HepG2 (cell line): Measurements from ENCODE around the gene SYNGR4. TPM values are rescaled to one million over a fixed set of nuclear protein-coding genes. Genes with fewer than 3 reads are reported as not detected.
A peak's percentile ranks its signal among the peaks of the same experiment; 100 is the strongest.
"Not testable (repeated sequence)": the region's sequence is repeated elsewhere in the genome, so short reads cannot be mapped to it uniquely, and the experiment has no call there.

ENCODE experiments used
- ATAC-seq: fragments of 200-7000 bp; cut with Tn5 transposase; 3 replicates; pipeline ENCODE4 v1.9.1; 2020; ENCODE audit warnings: mild to moderate bottlenecking, moderate library complexity
- BruUV-seq: library from RNA; stranded (reverse); fragments of 400-500 nt; replicated peaks from 2 replicates; lab custom pipeline; 2021; lab: Mats Ljungman, UMichigan
- CTCF ChIA-PET: fragments of 300-600 bp; formaldehyde crosslinking; extraction: SDS; loops from one replicate; lab custom pipeline; 2021; ENCODE audit warnings: low total read pairs, inconsistent platforms, low intra/inter-chr PET ratio; lab: Yijun Ruan, JAX
- POLR2A ChIA-PET: fragments of 350-600 bp; sonication (Branson Sonifier 250); formaldehyde crosslinking; loops from one replicate; lab custom pipeline; 2020; ENCODE audit warnings: antibody characterized with exemption, inconsistent platforms; lab: Yijun Ruan, JAX
- DNase-seq: peaks from one replicate; pipeline ENCODE4 v3.0.0-alpha.2; 2015; ENCODE audit warnings: low spot score
- FAIRE-seq: peaks from 3 replicates; lab custom pipeline; 2011; peaks lifted over from hg19 to GRCh38; lab: Jason Lieb, UNC
- H2AFZ ChIP-seq: one replicate; pipeline ENCODE4 v1.6.1; 2011; ENCODE audit warnings: low read length, inconsistent platforms
- H3K27ac ChIP-seq: fragments of 300-600 bp; 3 replicates; pipeline ENCODE4 v1.8.0; 2011; ENCODE audit warnings: mixed run types, mild to moderate bottlenecking, mixed read lengths, low read length, inconsistent platforms; ENCODE audit not compliant: insufficient read depth; ENCODE audit errors: extremely low read length
- H3K27me3 ChIP-seq, 2 experiments: fragments of 200-600 bp in 1 of 2; 2 replicates in 1 of 2; 3 replicates in 1 of 2; pipeline versions ENCODE4 v1.6.0 to v1.8.0; 2011; ENCODE audit warnings: low read length in 2 of 2, mild to moderate bottlenecking in 2 of 2, moderate library complexity in 2 of 2, inconsistent platforms in 1 of 2; ENCODE audit not compliant: insufficient read depth in 2 of 2, control insufficient read depth in 1 of 2
- H3K36me3 ChIP-seq, 2 experiments: fragments of 200-600 bp in 1 of 2; replicated peaks in 1 of 2; 2 replicates in 1 of 2; 3 replicates in 1 of 2; pipeline versions ENCODE4 v1.5.1 to v1.8.0; 2011; ENCODE audit warnings: low read length in 2 of 2, inconsistent platforms in 1 of 2; ENCODE audit not compliant: insufficient read depth in 2 of 2, control insufficient read depth in 1 of 2
- H3K4me1 ChIP-seq: 2 replicates; pipeline ENCODE4 v1.5.1; 2012; ENCODE audit warnings: low read length, inconsistent platforms; ENCODE audit not compliant: insufficient read depth
- H3K4me2 ChIP-seq: 2 replicates; pipeline ENCODE4 v1.6.0; 2011; ENCODE audit warnings: low read depth, low read length, inconsistent platforms
- H3K4me3 ChIP-seq, 3 experiments: fragments of 200-600 bp in 1 of 3; sonication (generic), shearing (Covaris generic) in 1 of 3; replicated peaks in 1 of 3; 2 replicates each; pipeline ENCODE4 v1.5.1; 2011 to 2016; ENCODE audit warnings: low read length in 3 of 3, inconsistent platforms in 2 of 3, low read depth in 2 of 3, mild to moderate bottlenecking in 2 of 3, control low read depth in 1 of 3, mixed read lengths in 1 of 3; ENCODE audit not compliant: insufficient read depth in 1 of 3
- H3K79me2 ChIP-seq: one replicate; pipeline ENCODE4 v1.6.1; 2011; ENCODE audit warnings: low read length, inconsistent platforms; ENCODE audit not compliant: insufficient read depth
- H3K9ac ChIP-seq: 2 replicates; pipeline ENCODE4 v1.6.0; 2011; ENCODE audit warnings: mild to moderate bottlenecking, low read depth, low read length, inconsistent platforms; ENCODE audit not compliant: insufficient read depth
- H3K9me3 ChIP-seq: 2 replicates; pipeline ENCODE4 v1.5.1; 2012; ENCODE audit warnings: mild to moderate bottlenecking, low read length
- H4K20me1 ChIP-seq: 2 replicates; pipeline ENCODE4 v1.6.0; 2011; ENCODE audit warnings: inconsistent platforms, mild to moderate bottlenecking, low read length, moderate library complexity; ENCODE audit not compliant: insufficient read depth
- TFAP4 ChIP-seq: sonication (generic); IDR thresholded peaks from 2 replicates; pipeline ENCODE4 v1.6.1; 2016; ENCODE audit warnings: low read depth, borderline replicate concordance
- ZNF362 ChIP-seq: sonication (generic); formaldehyde crosslinking; IDR thresholded peaks from 2 replicates; pipeline ENCODE4 v1.4.0; 2020; ENCODE audit warnings: missing genetic modification reagents, mild to moderate bottlenecking, borderline replicate concordance
- ZNF749 ChIP-seq: sonication (generic); formaldehyde crosslinking; IDR thresholded peaks from 2 replicates; pipeline ENCODE4 v1.8.0; 2022; ENCODE audit warnings: mild to moderate bottlenecking, missing genetic modification reagents, moderate library complexity, borderline replicate concordance
- ZNF770 ChIP-seq: sonication (generic); formaldehyde crosslinking; IDR thresholded peaks from 2 replicates; pipeline ENCODE4 v1.5.0; 2020; ENCODE audit warnings: mild to moderate bottlenecking, missing genetic modification reagents
- WGBS: methylation state at CpG from one replicate; pipeline ENCODE4 v1.1.6; 2017; ENCODE audit warnings: low lambda C conversion rate; 5-methylcytosine and 5-hydroxymethylcytosine counted together
- in situ Hi-C: cut with HindIII; loops from 2 replicates; pipeline ENCODE4 v1.10.0; 2017; ENCODE audit warnings: low pct_unique_long_range_greater_than_20kb; ENCODE audit not compliant: extremely low pct_ligation_motif_present
- intact Hi-C: fragments of 100-400 bp; cut with micrococcal nuclease; formaldehyde crosslinking; loops from one replicate; pipeline ENCODE4 v1.10.0; 2022; ENCODE audit not compliant: unreplicated experiment
- polyA plus RNA-seq, 8 experiments: library from polyadenylated mRNA; depleted of rRNA in 3 of 8; stranded (reverse) in 7 of 8; unstranded in 1 of 8; fragments of >200 nt; fragmentation: Illumina TruSeq in 4 of 8; extraction: Trizol in 4 of 8; gene quantifications; 2 replicates each; pipeline versions ENCODE4 v1.2.1 to v1.2.3, GENCODE V29; 2011 to 2016; ENCODE audit warnings: low read depth in 4 of 8, missing spikeins in 1 of 8, mixed read lengths in 1 of 8; ENCODE audit not compliant: insufficient read depth in 1 of 8
- total RNA-seq, 5 experiments: library from RNA; depleted of rRNA; stranded (reverse); fragments of >200 nt; fragmentation: Illumina TruSeq; extraction: Trizol; gene quantifications; 2 replicates each; pipeline ENCODE4 v1.2.3, GENCODE V29; 2016; ENCODE audit warnings: low read depth in 1 of 5

SYNGR4 gene
- total and polyA plus RNA-seq, 2 of the 13 experiments (the other 11 are each of a cell fraction or from before 2014, with no cell fraction given): not detected

GRCh38 chr19:48371367-48371766 lies 7.2 kb downstream of the SYNGR4 start:
- 11% methylated on average over 7 of the region's 7 CpGs for WGBS
- ChIA-PET POLR2A (interaction anchor here (1.3 kb wide), 1 partner anchor 17 kb away, joined by 3 read pairs; no protein-coding TSS in a partner anchor), CTCF (no interaction called here)
- Histone ChIP-seq H3K79me2 (no peaks in the 10 kb centered on the region), H3K4me1 (peaks cover 54% of the 10 kb centered on the region), H4K20me1 (no peaks in the 10 kb centered on the region), H3K36me3 (no peaks in the 10 kb centered on the region), H3K9ac (no peak overlapping the region), H3K4me3 (no peak overlapping the region), H3K27me3 (no peaks in the 10 kb centered on the region), H3K27ac (no peak overlapping the region)
- no peak for DNase-seq
- no peak; the same call in 2 of the 3 replicates for ATAC-seq
- no peak for FAIRE-seq
- no TSS peak for BruUV-seq
- peak; percentile 70; the same call in 1 of the 2 replicates for TF ChIP-seq ZNF362
- TF ChIP-seq ZNF749 (CRISPR knock-in tag): no peak
- peak; percentile 72; the same call in 1 of the 2 replicates for TF ChIP-seq TFAP4
- TF ChIP-seq, all 625 proteins: peak for 2
- intact Hi-C loops (no loop called here), in situ Hi-C loops (no loop called here)
- H3K4me2 ChIP-seq: no peak overlapping the region
- no peak overlapping the region for H2AFZ ChIP-seq
- H3K9me3 ChIP-seq: no peaks in the 10 kb centered on the region

- peak; percentile 94 for TF ChIP-seq ZNF770
- BruUV-seq, H3K36me3 ChIP-seq, in situ Hi-C loops, H3K9me3 ChIP-seq, DNase-seq, H2AFZ ChIP-seq, H3K27me3 ChIP-seq, H3K79me2 ChIP-seq, H4K20me1 ChIP-seq, intact Hi-C loops, FAIRE-seq, H3K27ac ChIP-seq, ATAC-seq, H3K9ac ChIP-seq, CTCF ChIA-PET, H3K4me3 ChIP-seq: not testable (repeated sequence)
- Histone ChIP-seq H3K4me2 (peak overlapping the region; percentile 18; the same call in 1 of the 2 replicates), H3K4me1 (peaks cover 54% of the 10 kb centered on the region)
- POLR2A ChIA-PET: interaction anchor here (1.3 kb wide), 1 partner anchor 17 kb away, joined by 3 read pairs; no protein-coding TSS in a partner anchor
- WGBS: 61% methylated on average over 5 of the region's 5 CpGs
Measured at GRCh38 chr19:48371771-48372170, 7.6 kb downstream of the SYNGR4 start.
